Measurements from ENCODE around the gene ZBTB17. TPM values are rescaled to one million over a fixed set of nuclear protein-coding genes. Genes with fewer than 3 reads are reported as not detected.

ZBTB17 gene
- total and polyA plus RNA-seq, 9 of the 15 experiments (the other 6 are each of a cell fraction or from before 2014, with no cell fraction given) = 1.1 to 53.4 (median 29.6) TPM

- TF ChIP-seq CHD7 (IDR thresholded peaks at IDR 0.05; ENCODE audit: low read depth, low read length) = no peak
- no peak for TF ChIP-seq SRSF7 (optimal IDR thresholded peaks at IDR 0.05; ENCODE audit: low read depth, low read length)
- no peak for TF ChIP-seq TSC22D4 (tag; IDR thresholded peaks at IDR 0.05)
- no peak for TF ChIP-seq NFATC3 (IDR thresholded peaks at IDR 0.05)
- TF ChIP-seq E2F5 (CRISPR knock-in tag; IDR thresholded peaks at IDR 0.05) = 0 out of 2 replicates have a peak, but pooled peaks have one; percentile 65
- no peak for TF ChIP-seq MAFF (IDR thresholded peaks at IDR 0.05; ENCODE audit: low read length)
- no peak for TF ChIP-seq ZNF436 (CRISPR knock-in tag; IDR thresholded peaks at IDR 0.05)
- TF ChIP-seq IRF2 (CRISPR knock-in tag; IDR thresholded peaks at IDR 0.05) = no peak
These were observed at the start of gene ZBTB17 (continued) for GRCh38 chr1:15975805-15976680.

Data from K562 (cell line).